Aorta (tissue), 4 donors: ENCODE measurements around the gene SLC25A19. TPM values are rescaled to one million over a fixed set of nuclear protein-coding genes. Genes with fewer than 3 reads are reported as not detected.

Experiments used
- polyA plus RNA-seq, 2 donors: library from polyadenylated mRNA; stranded (reverse); fragments of 200-250 nt; gene quantifications; one replicate each; pipeline ENCODE4 v1.2.3, GENCODE V29; 2013
- total RNA-seq, 2 donors: library from RNA; stranded (reverse); fragmentation: NEBNext Ultra II Directional; extraction: Animal tissue kit (Norgen Biotek cat#: 25700); gene quantifications; one replicate each; pipeline ENCODE4 v1.2.1, GENCODE V29; 2021
- donor health status: healthy with polysubstance abuse.
- donor health status: Bipolar disorder and iron deficiency.
- donor health status: DM: no; HTN: no; CAD: no.
- donor health status: DM: yes; HTN: yes; CAD: no.

The SLC25A19 gene
- total and polyA plus RNA-seq, 4 donors, result 5.0 to 15.7 (median 7.9) TPM

Other genes starting within 250 kb of the SLC25A19 start
- gene ATP5PD, start 242.5 kb downstream of the SLC25A19 start, total RNA-seq, result 100 to 1,000 TPM; 136 to 149 TPM
- 100 to 1,000 TPM; 349 to 520 TPM for gene ATP5PD, start 242.5 kb downstream of the SLC25A19 start, polyA plus RNA-seq
- 10 to 100 TPM; 21.4 to 26.4 TPM for gene KCTD2, start 242.2 kb downstream of the SLC25A19 start, total RNA-seq
- 10 to 100 TPM; 13.9 to 14.9 TPM for gene KCTD2, start 242.2 kb downstream of the SLC25A19 start, polyA plus RNA-seq
- gene SLC16A5, start 201.5 kb downstream of the SLC25A19 start, total RNA-seq, result 10 to 100 TPM in 1 of 2 donors, 1 to 10 TPM in 1; 5.6 to 11.4 TPM
- gene SLC16A5, start 201.5 kb downstream of the SLC25A19 start, polyA plus RNA-seq, result 1 to 10 TPM; 7.8 to 7.9 TPM
- gene ARMC7, start 179.5 kb downstream of the SLC25A19 start, total RNA-seq, result 10 to 100 TPM in 1 of 2 donors, 1 to 10 TPM in 1; 8.7 to 19.4 TPM
- gene ARMC7, start 179.5 kb downstream of the SLC25A19 start, polyA plus RNA-seq, result 1 to 10 TPM; 4.9 to 8.6 TPM
- 10 to 100 TPM; 24.7 to 29.6 TPM for gene NT5C, start 157.7 kb downstream of the SLC25A19 start, total RNA-seq
- 10 to 100 TPM; 28.7 to 93.0 TPM for gene NT5C, start 157.7 kb downstream of the SLC25A19 start, polyA plus RNA-seq
- 10 to 100 TPM; 16.0 to 18.3 TPM for gene JPT1, start 134.9 kb downstream of the SLC25A19 start, total RNA-seq
- 100 to 1,000 TPM in 1 of 2 donors, 10 to 100 TPM in 1; 10.8 to 144 TPM for gene JPT1, start 134.9 kb downstream of the SLC25A19 start, polyA plus RNA-seq
- gene SUMO2, start 106.5 kb downstream of the SLC25A19 start, total RNA-seq, result 100 to 1,000 TPM; 262 to 280 TPM
- 100 to 1,000 TPM in 1 of 2 donors, 10 to 100 TPM in 1; 96.2 to 113 TPM for gene SUMO2, start 106.5 kb downstream of the SLC25A19 start, polyA plus RNA-seq
- gene NUP85, start 83.8 kb downstream of the SLC25A19 start, total RNA-seq, result 10 to 100 TPM; 71.0 to 76.2 TPM
- gene NUP85, start 83.8 kb downstream of the SLC25A19 start, polyA plus RNA-seq, result 10 to 100 TPM; 17.2 to 99.5 TPM
- 10 to 100 TPM; 38.9 to 51.0 TPM for gene GGA3, start 27.8 kb downstream of the SLC25A19 start, total RNA-seq
- gene GGA3, start 27.8 kb downstream of the SLC25A19 start, polyA plus RNA-seq, result 10 to 100 TPM in 1 of 2 donors, 1 to 10 TPM in 1; 5.6 to 30.8 TPM
- gene MRPS7, start 27.6 kb downstream of the SLC25A19 start, total RNA-seq, result 10 to 100 TPM; 24.6 to 26.6 TPM
- 10 to 100 TPM; 37.9 to 38.8 TPM for gene MRPS7, start 27.6 kb downstream of the SLC25A19 start, polyA plus RNA-seq
- gene MIF4GD, start 18.2 kb downstream of the SLC25A19 start, total RNA-seq, result 10 to 100 TPM; 26.2 to 27.4 TPM
- 10 to 100 TPM; 27.7 to 33.0 TPM for gene MIF4GD, start 18.2 kb downstream of the SLC25A19 start, polyA plus RNA-seq
- 100 to 1,000 TPM in 1 of 2 donors, 10 to 100 TPM in 1; 96.8 to 106 TPM for gene GRB2, start 116.2 kb upstream of the SLC25A19 start, total RNA-seq
- gene GRB2, start 116.2 kb upstream of the SLC25A19 start, polyA plus RNA-seq, result 10 to 100 TPM; 36.6 to 38.2 TPM
- 10 to 100 TPM; 51.5 to 74.8 TPM for gene TMEM94, start 167.2 kb upstream of the SLC25A19 start, total RNA-seq
- 10 to 100 TPM; 19.5 to 54.6 TPM for gene TMEM94, start 167.2 kb upstream of the SLC25A19 start, polyA plus RNA-seq
- gene CASKIN2, start 226.1 kb upstream of the SLC25A19 start, total RNA-seq, result 10 to 100 TPM; 61.5 to 63.4 TPM
- 1 to 10 TPM; 4.0 to 8.9 TPM for gene CASKIN2, start 226.1 kb upstream of the SLC25A19 start, polyA plus RNA-seq
- gene TSEN54, start 227.1 kb upstream of the SLC25A19 start, total RNA-seq, result 10 to 100 TPM; 10.8 to 14.0 TPM
- gene TSEN54, start 227.1 kb upstream of the SLC25A19 start, polyA plus RNA-seq, result 10 to 100 TPM in 1 of 2 donors, 1 to 10 TPM in 1; 8.8 to 27.3 TPM
- 10 to 100 TPM in 1 of 2 donors, 1 to 10 TPM in 1; 9.7 to 11.1 TPM for gene LLGL2, start 236.3 kb upstream of the SLC25A19 start, total RNA-seq
- 10 to 100 TPM; 10.1 to 14.4 TPM for gene LLGL2, start 236.3 kb upstream of the SLC25A19 start, polyA plus RNA-seq